C1 segment of cervical spinal cord (tissue), 14 donors: Measurements from ENCODE around the gene NPEPPS.
A peak's percentile ranks its signal among the peaks of the same experiment; 100 is the strongest.
"Not testable (repeated sequence)": the region's sequence is repeated elsewhere in the genome, so short reads cannot be mapped to it uniquely, and the experiment has no call there.

ENCODE experiments used
- DNase-seq, 14 donors: peaks; one replicate each; lab custom pipeline; 2025; lab: John Stamatoyannopoulos, UW

Gene NPEPPS, protein sequence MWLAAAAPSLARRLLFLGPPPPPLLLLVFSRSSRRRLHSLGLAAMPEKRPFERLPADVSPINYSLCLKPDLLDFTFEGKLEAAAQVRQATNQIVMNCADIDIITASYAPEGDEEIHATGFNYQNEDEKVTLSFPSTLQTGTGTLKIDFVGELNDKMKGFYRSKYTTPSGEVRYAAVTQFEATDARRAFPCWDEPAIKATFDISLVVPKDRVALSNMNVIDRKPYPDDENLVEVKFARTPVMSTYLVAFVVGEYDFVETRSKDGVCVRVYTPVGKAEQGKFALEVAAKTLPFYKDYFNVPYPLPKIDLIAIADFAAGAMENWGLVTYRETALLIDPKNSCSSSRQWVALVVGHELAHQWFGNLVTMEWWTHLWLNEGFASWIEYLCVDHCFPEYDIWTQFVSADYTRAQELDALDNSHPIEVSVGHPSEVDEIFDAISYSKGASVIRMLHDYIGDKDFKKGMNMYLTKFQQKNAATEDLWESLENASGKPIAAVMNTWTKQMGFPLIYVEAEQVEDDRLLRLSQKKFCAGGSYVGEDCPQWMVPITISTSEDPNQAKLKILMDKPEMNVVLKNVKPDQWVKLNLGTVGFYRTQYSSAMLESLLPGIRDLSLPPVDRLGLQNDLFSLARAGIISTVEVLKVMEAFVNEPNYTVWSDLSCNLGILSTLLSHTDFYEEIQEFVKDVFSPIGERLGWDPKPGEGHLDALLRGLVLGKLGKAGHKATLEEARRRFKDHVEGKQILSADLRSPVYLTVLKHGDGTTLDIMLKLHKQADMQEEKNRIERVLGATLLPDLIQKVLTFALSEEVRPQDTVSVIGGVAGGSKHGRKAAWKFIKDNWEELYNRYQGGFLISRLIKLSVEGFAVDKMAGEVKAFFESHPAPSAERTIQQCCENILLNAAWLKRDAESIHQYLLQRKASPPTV

GRCh38 chr17:47530557-47531232 lies at the start of gene NPEPPS:
Gene NPEPPS, plus strand, starts transcription at chr17:47531108. Its CDS starts 193 bp downstream, at chr17:47531301.
- DNase-seq, result peak; percentile 13 to 89 (median 83)

- peak in 1 of 14 donors; percentile 25 for DNase-seq
These were observed 39.1 kb upstream of the NPEPPS start for GRCh38 chr17:47491841-47492212.

DNA sequence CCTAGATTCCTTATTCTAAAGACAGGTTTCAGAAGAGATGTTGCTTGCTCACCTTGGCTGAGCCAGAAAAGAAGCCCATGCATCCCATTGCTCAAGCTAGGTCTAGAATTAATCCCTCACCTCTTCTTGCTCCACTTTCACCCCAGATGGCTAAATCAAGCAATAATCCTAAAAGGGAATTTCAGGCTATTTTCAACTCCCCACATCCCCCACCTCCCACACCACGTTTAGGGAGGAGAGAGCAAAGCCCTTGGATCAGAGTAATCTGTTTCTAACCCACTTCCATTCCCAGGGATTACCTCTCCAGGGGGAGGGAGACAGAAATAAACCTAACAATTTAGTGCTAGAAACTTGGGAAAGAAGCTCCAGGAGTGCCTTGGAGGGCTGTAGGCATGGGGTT lies 31.8 kb upstream of the NPEPPS start:
- DNase-seq, result not testable (repeated sequence)

- not testable (repeated sequence) for DNase-seq
These were observed 31.4 kb upstream of the NPEPPS start for GRCh38 chr17:47499494-47499893.

GRCh38 chr17:47500620-47501019 lies 30.3 kb upstream of the NPEPPS start:
- not testable (repeated sequence) for DNase-seq

GRCh38 chr17:47502122-47502731 lies 28.7 kb upstream of the NPEPPS start:
- DNase-seq, result not testable (repeated sequence)

DNA sequence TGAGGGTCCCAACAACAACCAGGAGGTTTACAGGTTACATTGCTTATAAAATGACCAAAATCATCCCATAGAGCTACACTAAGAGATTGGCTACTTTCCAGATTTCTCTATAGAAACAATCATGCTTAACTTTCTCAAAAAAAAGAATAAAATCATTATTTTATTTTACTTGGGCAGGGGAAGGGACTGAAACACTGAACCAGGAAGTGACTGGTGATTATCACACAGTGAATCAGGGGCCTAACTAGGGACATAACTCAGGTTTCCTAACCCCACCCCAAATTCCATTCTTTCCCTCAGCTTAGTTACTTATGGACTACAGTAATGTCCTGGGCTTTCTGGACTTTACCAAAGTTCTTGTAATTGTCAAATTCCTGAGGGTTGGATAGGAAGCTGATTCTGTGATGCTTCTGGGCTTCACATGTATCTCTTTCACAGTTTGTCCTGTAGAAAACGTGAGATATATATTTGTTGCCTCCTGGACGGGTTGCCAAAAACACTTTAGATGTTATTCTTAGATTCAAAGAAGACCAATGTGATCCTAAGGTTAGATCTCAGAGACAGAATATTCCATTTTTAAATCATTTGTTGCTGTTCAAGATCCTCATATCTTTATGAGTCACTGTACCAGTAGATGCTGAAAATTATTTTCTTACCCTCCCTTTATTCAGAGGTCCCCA lies 28.0 kb upstream of the NPEPPS start:
- not testable (repeated sequence) for DNase-seq

GRCh38 chr17:47511701-47512146 lies 19.2 kb upstream of the NPEPPS start:
- not testable (repeated sequence) for DNase-seq

GRCh38 chr17:47513301-47513700 lies 17.6 kb upstream of the NPEPPS start:
- DNase-seq, result not testable (repeated sequence)

DNA sequence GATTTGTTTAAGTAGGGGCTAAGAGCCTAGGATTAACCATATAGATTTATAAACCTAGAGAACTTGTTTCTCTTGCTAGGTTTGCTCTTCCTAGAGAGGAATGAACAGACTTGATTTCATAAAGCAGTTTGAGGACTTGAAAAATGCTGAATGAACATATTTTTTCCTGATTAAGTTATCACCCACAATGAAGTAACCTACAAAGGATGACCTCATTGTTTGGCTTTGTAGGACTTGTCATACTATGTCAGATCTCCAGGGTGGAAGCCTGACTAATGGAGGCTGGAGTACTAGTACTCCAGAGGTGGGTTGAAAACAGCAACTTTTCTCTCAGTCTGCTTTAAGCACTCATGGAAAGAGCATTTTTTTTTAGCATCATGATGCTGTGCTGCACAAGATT lies 12.0 kb upstream of the NPEPPS start:
- not testable (repeated sequence) for DNase-seq

DNA sequence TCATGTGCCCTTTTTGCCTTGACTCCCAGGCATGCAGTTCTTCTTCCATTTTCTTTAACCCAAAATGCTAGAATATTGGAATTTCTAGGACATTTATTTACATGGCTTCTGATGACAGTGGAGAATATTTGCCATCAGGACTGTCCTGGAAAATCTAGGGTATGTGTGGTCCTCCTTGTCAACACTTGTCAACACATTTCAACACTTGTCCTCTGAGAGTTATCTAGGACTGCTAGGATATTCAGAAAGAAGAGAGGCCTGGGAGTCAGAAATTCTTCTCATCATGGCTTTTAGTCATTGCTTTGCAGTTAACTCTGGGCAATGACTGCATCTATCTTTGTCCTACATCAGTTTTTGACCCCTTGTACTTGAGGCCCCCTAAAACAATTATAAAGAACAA lies 11.5 kb upstream of the NPEPPS start:
- DNase-seq, result not testable (repeated sequence)

DNA sequence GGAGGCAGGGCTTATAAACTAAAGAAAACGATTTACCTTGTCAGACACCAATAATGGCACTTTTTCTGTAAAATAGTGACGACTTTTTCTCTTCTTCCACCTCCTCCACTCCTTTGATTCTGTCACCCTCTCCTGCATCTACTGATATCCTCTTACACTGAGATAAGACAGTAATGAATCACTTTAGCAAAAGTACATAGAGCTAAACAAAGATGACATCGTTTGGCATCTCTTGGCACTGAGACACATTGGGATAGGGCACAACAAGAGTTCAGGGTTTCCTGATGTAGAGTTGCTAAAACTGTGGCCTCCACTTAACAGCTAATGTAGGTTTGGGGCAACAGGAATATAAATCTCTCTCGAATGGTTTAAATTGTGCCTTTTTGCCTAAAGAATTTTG lies 10.6 kb upstream of the NPEPPS start:
- DNase-seq, result not testable (repeated sequence)

DNA sequence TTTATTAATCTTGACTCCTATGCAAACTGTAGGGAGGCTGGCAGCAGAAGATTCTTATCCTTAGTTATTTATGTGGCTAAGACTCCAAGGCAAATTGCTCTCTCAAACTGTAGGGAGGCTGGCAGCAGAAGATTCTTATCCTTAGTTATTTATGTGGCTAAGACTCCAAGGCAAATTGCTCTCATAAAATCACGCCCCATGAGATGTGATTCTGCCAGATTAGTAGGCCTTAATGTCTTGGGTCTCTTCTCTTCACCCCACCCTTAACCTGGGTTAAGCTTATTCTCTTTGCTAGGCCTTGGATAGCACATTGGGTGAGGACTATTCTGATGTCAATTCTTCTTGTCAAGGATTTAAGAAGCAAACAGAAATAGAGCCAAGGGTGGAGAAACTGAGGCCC lies 9.5 kb upstream of the NPEPPS start:
- DNase-seq, result not testable (repeated sequence)

- not testable (repeated sequence) for DNase-seq
These were observed 8.6 kb upstream of the NPEPPS start for GRCh38 chr17:47522341-47522740.

GRCh38 chr17:47531233-47531820 lies 419 bp downstream of the NPEPPS start:
- peak in 1 of 14 donors; percentile 20 for DNase-seq

DNA sequence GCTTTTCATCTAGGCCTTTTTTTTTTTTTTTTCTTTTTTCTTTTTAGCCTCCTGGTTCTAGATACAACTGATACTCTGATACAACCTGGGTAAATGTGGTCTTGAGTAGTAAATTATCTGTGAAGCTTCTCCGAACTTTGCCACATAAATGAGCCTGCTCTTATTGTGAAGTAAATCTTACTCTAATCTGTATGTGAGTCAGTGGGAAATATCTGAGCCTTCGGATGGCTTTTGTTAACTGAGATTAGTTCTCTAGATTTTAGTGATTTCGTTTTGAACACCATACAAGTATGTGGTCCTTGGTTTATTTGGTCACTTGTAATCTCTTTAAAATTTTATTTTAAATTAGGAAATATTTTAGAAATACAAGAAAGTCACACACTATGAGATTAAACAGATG lies 8.2 kb downstream of the NPEPPS start:
- not testable (repeated sequence) for DNase-seq

GRCh38 chr17:47541676-47542075 lies 10.8 kb downstream of the NPEPPS start:
- DNase-seq, result not testable (repeated sequence)

DNA sequence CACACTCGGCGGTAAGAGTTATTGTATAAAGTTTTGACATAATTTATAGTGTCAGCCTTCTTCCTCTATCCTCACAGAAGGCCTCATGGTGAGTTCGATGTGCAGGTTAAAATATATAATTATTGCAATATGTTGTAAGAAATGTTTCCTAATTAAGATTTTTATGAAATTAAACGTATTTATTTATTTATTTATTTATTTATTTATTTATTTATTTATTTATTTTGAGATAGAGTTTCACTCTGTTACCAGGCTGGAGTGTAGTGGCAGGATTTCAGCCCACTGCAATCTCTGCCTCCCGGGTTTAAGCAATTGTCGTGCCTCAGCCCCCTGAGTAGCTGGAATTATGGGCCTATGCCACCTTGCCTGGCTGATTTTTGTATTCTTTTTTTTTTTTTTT lies 13.4 kb downstream of the NPEPPS start:
- DNase-seq, result not testable (repeated sequence)

DNA sequence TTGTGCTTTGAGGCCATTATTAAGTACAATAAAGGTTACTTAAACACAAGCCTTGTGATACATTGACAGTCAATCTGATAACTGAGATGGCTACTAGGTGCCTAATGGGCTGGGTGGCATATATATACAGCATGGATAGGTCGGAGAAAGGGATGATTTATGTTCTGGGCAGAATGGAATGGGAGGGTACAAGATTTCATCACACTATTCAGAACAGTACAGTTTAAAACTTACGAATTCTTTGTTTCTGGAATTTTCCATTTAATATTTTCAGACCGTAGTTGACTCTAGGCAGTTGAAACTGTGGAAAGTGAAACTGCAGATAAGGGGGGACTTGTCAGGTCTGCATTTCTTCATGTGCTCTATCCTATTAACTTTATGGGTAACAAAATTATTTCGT lies 23.8 kb downstream of the NPEPPS start:
- not testable (repeated sequence) for DNase-seq

DNA sequence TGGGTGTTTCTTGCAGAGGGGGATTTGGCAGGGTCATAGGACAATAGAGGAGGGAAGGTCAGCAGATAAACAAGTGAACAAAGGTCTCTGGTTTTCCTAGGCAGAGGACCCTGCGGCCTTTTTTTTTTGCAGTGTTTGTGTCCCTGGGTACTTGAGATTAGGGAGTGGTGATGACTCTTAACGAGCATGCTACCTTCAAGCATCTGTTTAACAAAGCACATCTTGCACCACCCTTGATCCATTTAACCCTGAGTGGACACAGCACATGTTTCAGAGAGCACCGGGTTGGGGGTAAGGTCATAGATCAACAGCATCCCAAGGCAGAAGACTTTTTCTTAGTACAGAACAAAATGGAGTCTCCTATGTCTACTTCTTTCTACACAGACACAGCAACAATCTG lies 25.2 kb downstream of the NPEPPS start:
- DNase-seq, result not testable (repeated sequence)
